Kidney (tissue), 14 donors: Measurements from ENCODE around the gene TRIM9. TPM values are rescaled to one million over a fixed set of nuclear protein-coding genes. Genes with fewer than 3 reads are reported as not detected.

Source experiments
- DNase-seq, 5 donors: peaks; one replicate each; pipeline ENCODE4 v3.0.0-alpha.2; 2013 to 2020
- FAIRE-seq: peaks from 2 replicates; lab custom pipeline; 2012; peaks lifted over from hg19 to GRCh38; lab: Jason Lieb, UNC
- H3K27ac ChIP-seq, 2 donors: one replicate each; pipeline ENCODE4 v1.7.0; 2013; ENCODE audit warnings: low read depth in 2 of 2, low read length in 2 of 2, inconsistent platforms in 1 of 2
- H3K27me3 ChIP-seq: one replicate; pipeline ENCODE4 v1.7.1; 2013; ENCODE audit warnings: low read length, inconsistent platforms; ENCODE audit not compliant: control insufficient read depth, insufficient read depth
- H3K36me3 ChIP-seq, 3 donors: one replicate each; pipeline versions ENCODE4 v1.7.0 to v1.7.1; 2013; ENCODE audit warnings: low read length in 3 of 3, control low read depth in 1 of 3, inconsistent platforms in 1 of 3; ENCODE audit not compliant: insufficient read depth in 3 of 3, control insufficient read depth in 2 of 3
- H3K4me1 ChIP-seq, 3 donors: one replicate each; pipeline versions ENCODE4 v1.7.0 to v1.7.1; 2013; ENCODE audit warnings: low read length in 3 of 3, inconsistent platforms in 1 of 3, low read depth in 1 of 3; ENCODE audit not compliant: control insufficient read depth in 2 of 3, insufficient read depth in 2 of 3
- H3K4me3 ChIP-seq, 3 donors: one replicate each; pipeline versions ENCODE4 v1.7.0 to v1.8.1; 2013; ENCODE audit warnings: low read length in 3 of 3, control low read depth in 1 of 3, inconsistent platforms in 1 of 3
- H3K9ac ChIP-seq, 3 donors: one replicate each; pipeline versions ENCODE4 v1.7.0 to v1.7.1; 2013; ENCODE audit warnings: low read length in 3 of 3, control low read depth in 1 of 3, inconsistent platforms in 1 of 3
- H3K9me3 ChIP-seq, 3 donors: one replicate each; pipeline versions ENCODE4 v1.7.0 to v1.7.1; 2013; ENCODE audit warnings: low read length in 3 of 3, control low read depth in 1 of 3, inconsistent platforms in 1 of 3; ENCODE audit not compliant: control insufficient read depth in 2 of 3, insufficient read depth in 1 of 3
- intact Hi-C: fragments of 100-400 bp; cut with DNase I; formaldehyde crosslinking; loops from one replicate; pipeline ENCODE4 v1.11.1; 2022
- polyA plus RNA-seq: library from polyadenylated mRNA; stranded (reverse); fragments of 350-450 nt; fragmentation: Illumina TruSeq; extraction: RNeasy Lipid Tissue Mini Kit (QIAGEN cat#74804); gene quantifications from one replicate; pipeline ENCODE4 v1.2.3, GENCODE V29; 2014; ENCODE audit warnings: low read depth, low replicate concordance; ENCODE audit not compliant: insufficient read depth
- total RNA-seq: library from RNA; stranded (reverse); fragmentation: NEBNext Ultra II Directional; extraction: Animal tissue kit (Norgen Biotek cat#: 25700); gene quantifications from one replicate; pipeline ENCODE4 v1.2.1, GENCODE V29; 2021
- TF ChIP-seq, protein P1 (sequence below): IDR thresholded peaks from 3 replicates; pipeline ENCODE4 v1.5.1; 2012; ENCODE audit warnings: mild to moderate bottlenecking, moderate library complexity, borderline replicate concordance; ENCODE audit not compliant: insufficient read depth; ENCODE audit errors: extremely low read depth
- donor health status: control.
- donor health status: control.
- donor health status: control.
- donor health status: control.
- donor health status: control.
- donor health status: DM: yes; HTN: yes; CAD: no.
- donor health status: Normal renal cell carcinoma (clear cell type).

Gene TRIM9
- total and polyA plus RNA-seq, 2 donors from 2014 or later, result 0.67 to 2.0 TPM

GRCh38 chr14:50953502-50953901 is 141.4 kb downstream of the TRIM9 start:
- Histone ChIP-seq H3K27ac (no peak overlapping the region), H3K9ac (no peak overlapping the region), H3K9me3 (no peaks in the 10 kb centered on the region), H3K4me3 (no peak overlapping the region), H3K36me3 (no peaks in the 10 kb centered on the region), H3K4me1 (no peaks in the 10 kb centered on the region), H3K27me3 (no peaks in the 10 kb centered on the region)
- FAIRE-seq, result no peak
- DNase-seq, result no peak
- intact Hi-C loops, result no loop called here
- TF ChIP-seq, protein P1, sequence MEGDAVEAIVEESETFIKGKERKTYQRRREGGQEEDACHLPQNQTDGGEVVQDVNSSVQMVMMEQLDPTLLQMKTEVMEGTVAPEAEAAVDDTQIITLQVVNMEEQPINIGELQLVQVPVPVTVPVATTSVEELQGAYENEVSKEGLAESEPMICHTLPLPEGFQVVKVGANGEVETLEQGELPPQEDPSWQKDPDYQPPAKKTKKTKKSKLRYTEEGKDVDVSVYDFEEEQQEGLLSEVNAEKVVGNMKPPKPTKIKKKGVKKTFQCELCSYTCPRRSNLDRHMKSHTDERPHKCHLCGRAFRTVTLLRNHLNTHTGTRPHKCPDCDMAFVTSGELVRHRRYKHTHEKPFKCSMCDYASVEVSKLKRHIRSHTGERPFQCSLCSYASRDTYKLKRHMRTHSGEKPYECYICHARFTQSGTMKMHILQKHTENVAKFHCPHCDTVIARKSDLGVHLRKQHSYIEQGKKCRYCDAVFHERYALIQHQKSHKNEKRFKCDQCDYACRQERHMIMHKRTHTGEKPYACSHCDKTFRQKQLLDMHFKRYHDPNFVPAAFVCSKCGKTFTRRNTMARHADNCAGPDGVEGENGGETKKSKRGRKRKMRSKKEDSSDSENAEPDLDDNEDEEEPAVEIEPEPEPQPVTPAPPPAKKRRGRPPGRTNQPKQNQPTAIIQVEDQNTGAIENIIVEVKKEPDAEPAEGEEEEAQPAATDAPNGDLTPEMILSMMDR, result no peak

- no peak for FAIRE-seq
- intact Hi-C loops, result no loop called here
- H3K9me3 ChIP-seq, result no peaks in the 10 kb centered on the region
- no peaks in the 10 kb centered on the region for H3K4me1 ChIP-seq
- H3K36me3 ChIP-seq, result no peaks in the 10 kb centered on the region
- H3K4me3 ChIP-seq, result no peak overlapping the region
- TF ChIP-seq, protein P1, result no peak
- DNase-seq, result no peak
- H3K27me3 ChIP-seq, result no peaks in the 10 kb centered on the region
- H3K27ac ChIP-seq, result no peak overlapping the region
- no peak overlapping the region for H3K9ac ChIP-seq
Measured at GRCh38 chr14:50951032-50951431, 143.9 kb downstream of the TRIM9 start.

GRCh38 chr14:50948205-50948604 is 146.7 kb downstream of the TRIM9 start:
- TF ChIP-seq, protein P1, result no peak
- no peak for DNase-seq
- no peak overlapping the region for H3K27ac ChIP-seq
- no peaks in the 10 kb centered on the region for H3K9me3 ChIP-seq
- no peaks in the 10 kb centered on the region for H3K36me3 ChIP-seq
- intact Hi-C loops, result no loop called here
- H3K4me3 ChIP-seq, result no peak overlapping the region
- no peaks in the 10 kb centered on the region for H3K27me3 ChIP-seq
- H3K9ac ChIP-seq, result no peak overlapping the region
- FAIRE-seq, result no peak
- H3K4me1 ChIP-seq, result peaks cover 0 to 3% (median 1%) of the 10 kb centered on the region in 3 donors

DNA sequence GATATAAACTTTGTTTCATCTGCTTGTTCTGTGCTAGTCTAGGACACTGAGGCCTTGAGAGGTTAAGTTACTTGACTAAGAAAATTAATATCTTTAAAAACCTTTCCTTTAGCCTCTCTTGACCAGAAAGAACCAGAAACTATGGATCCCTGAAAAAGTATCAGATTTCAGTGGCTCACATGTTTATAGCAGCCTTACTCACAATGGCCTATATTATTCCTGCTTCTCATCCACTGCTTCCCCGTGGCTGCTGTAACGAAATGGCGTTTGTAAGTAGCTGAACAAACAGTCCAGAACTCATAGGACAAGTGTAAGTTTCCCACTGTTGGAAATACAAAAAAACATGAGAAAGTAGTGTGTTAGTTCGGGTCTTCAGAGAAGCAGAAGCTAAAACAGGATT is 147.5 kb downstream of the TRIM9 start:
- Histone ChIP-seq H3K9ac (no peak overlapping the region), H3K9me3 (no peaks in the 10 kb centered on the region), H3K4me1 (peaks cover 0 to 3% (median 3%) of the 10 kb centered on the region in 3 donors), H3K27me3 (no peaks in the 10 kb centered on the region), H3K36me3 (no peaks in the 10 kb centered on the region), H3K27ac (no peak overlapping the region), H3K4me3 (no peak overlapping the region)
- intact Hi-C loops, result no loop called here
- DNase-seq, result peak in 2 of 5 donors; percentile 34 to 37
- FAIRE-seq, result no peak
- TF ChIP-seq, protein P1, result no peak
